ENCODE results near the gene SOAT2. TPM values are rescaled to one million over a fixed set of nuclear protein-coding genes. Genes with fewer than 3 reads are reported as not detected.
A peak's percentile ranks its signal among the peaks of the same experiment; 100 is the strongest.
"Not testable (repeated sequence)": the region's sequence is repeated elsewhere in the genome, so short reads cannot be mapped to it uniquely, and the experiment has no call there.

The SOAT2 gene
- polyA plus RNA-seq, 1 experiment, result not detected

GRCh38 chr12:53107122-53107521 lies 3.8 kb downstream of the SOAT2 start:
- H3K4me3 ChIP-seq (ENCODE audit: low read depth, low read length), result no peak overlapping the region
- no peaks in the 10 kb centered on the region for H3K9me3 ChIP-seq (ENCODE audit: control insufficient read depth, insufficient read depth, low read length)
- H3K27ac ChIP-seq (ENCODE audit: low read depth, low read length), result peak overlapping the region; percentile 21
- ChIA-PET CTCF (interaction anchor here (0.7 to 1.0 kb wide), 2 partner anchors 52 to 214 kb away, joined by 3 to 5 read pairs; partner anchors contain the start of gene AAAS), POLR2A (no interaction called here)
- no peaks in the 10 kb centered on the region for H3K27me3 ChIP-seq (ENCODE audit: control insufficient read depth, insufficient read depth, low read length)
- no peak for DNase-seq (ENCODE audit: low read depth, low spot score)
- TF ChIP-seq CTCF (IDR thresholded peaks at IDR 0.05; ENCODE audit: low read depth, low read length), result no peak

GRCh38 chr12:53112431-53112830 lies 9.1 kb downstream of the SOAT2 start:
- H3K9me3 ChIP-seq (ENCODE audit: control insufficient read depth, insufficient read depth, low read length); DNase-seq (ENCODE audit: low read depth, low spot score); H3K4me3 ChIP-seq (ENCODE audit: low read depth, low read length); POLR2A ChIA-PET; H3K27ac ChIP-seq (ENCODE audit: low read depth, low read length); H3K27me3 ChIP-seq (ENCODE audit: control insufficient read depth, insufficient read depth, low read length): not testable (repeated sequence)
- CTCF ChIA-PET, result interaction anchor here (0.6 to 1.0 kb wide), 2 partner anchors 13 to 17 kb away, joined by 3 to 6 read pairs; no protein-coding TSS in a partner anchor

- ChIA-PET CTCF (interaction anchor here (0.6 to 1.0 kb wide), 2 partner anchors 14 to 17 kb away, joined by 3 to 6 read pairs; no protein-coding TSS in a partner anchor), POLR2A (no interaction called here)
- H3K27me3 ChIP-seq (ENCODE audit: control insufficient read depth, insufficient read depth, low read length), result no peaks in the 10 kb centered on the region
- no peak for DNase-seq (ENCODE audit: low read depth, low spot score)
- H3K27ac ChIP-seq (ENCODE audit: low read depth, low read length), result no peak overlapping the region
- H3K9me3 ChIP-seq (ENCODE audit: control insufficient read depth, insufficient read depth, low read length), result no peaks in the 10 kb centered on the region
- no peak overlapping the region for H3K4me3 ChIP-seq (ENCODE audit: low read depth, low read length)
- no peak for TF ChIP-seq CTCF (IDR thresholded peaks at IDR 0.05; ENCODE audit: low read depth, low read length)
Observed at GRCh38 chr12:53113136-53113705, 9.9 kb downstream of the SOAT2 start.

GRCh38 chr12:53113951-53114350 lies 10.7 kb downstream of the SOAT2 start:
- H3K27me3 ChIP-seq (ENCODE audit: control insufficient read depth, insufficient read depth, low read length), result no peaks in the 10 kb centered on the region
- H3K4me3 ChIP-seq (ENCODE audit: low read depth, low read length), result no peak overlapping the region
- no peaks in the 10 kb centered on the region for H3K9me3 ChIP-seq (ENCODE audit: control insufficient read depth, insufficient read depth, low read length)
- ChIA-PET CTCF (no interaction called here), POLR2A (no interaction called here)
- no peak overlapping the region for H3K27ac ChIP-seq (ENCODE audit: low read depth, low read length)
- no peak for DNase-seq (ENCODE audit: low read depth, low spot score)
- TF ChIP-seq CTCF (IDR thresholded peaks at IDR 0.05; ENCODE audit: low read depth, low read length), result no peak

GRCh38 chr12:53115112-53115890 lies 12.0 kb downstream of the SOAT2 start:
- ChIA-PET POLR2A (interaction anchor here (1.8 kb wide), 1 partner anchor 36 kb away, joined by 6 read pairs; the partner anchor contains the start of gene SPRYD3), CTCF (interaction anchor here (1.1 kb wide), 1 partner anchor 16 kb away, joined by 3 read pairs; no protein-coding TSS in a partner anchor)
- no peaks in the 10 kb centered on the region for H3K9me3 ChIP-seq (ENCODE audit: control insufficient read depth, insufficient read depth, low read length)
- TF ChIP-seq CTCF (IDR thresholded peaks at IDR 0.05; ENCODE audit: low read depth, low read length), result no peak
- no peak overlapping the region for H3K27ac ChIP-seq (ENCODE audit: low read depth, low read length)
- no peak for DNase-seq (ENCODE audit: low read depth, low spot score)
- H3K27me3 ChIP-seq (ENCODE audit: control insufficient read depth, insufficient read depth, low read length), result no peaks in the 10 kb centered on the region
- no peak overlapping the region for H3K4me3 ChIP-seq (ENCODE audit: low read depth, low read length)
